Esophagus squamous epithelium (tissue), 4 donors: ENCODE data around the gene CTCFL.

ENCODE experiments used
- CTCF ChIP-seq, 6 experiments: fragments of 450-650 bp in 4 of 6; fragments of 200-600 bp in 2 of 6; sonication (generic) in 2 of 6; IDR thresholded peaks; one replicate each; pipeline ENCODE4 v1.5.1; 2016 to 2019; ENCODE audit warnings: antibody characterized with exemption in 6 of 6, mild to moderate bottlenecking in 4 of 6, moderate library complexity in 4 of 6
- POLR2A ChIP-seq, 4 donors: fragments of 450-650 bp; IDR thresholded peaks; one replicate each; pipeline ENCODE4 v1.6.1; 2017; ENCODE audit warnings: antibody characterized with exemption in 4 of 4, mild to moderate bottlenecking in 4 of 4, moderate library complexity in 3 of 4

GRCh38 chr20:57508381-57508780 is 16.6 kb downstream of the CTCFL start:
- no peak for TF ChIP-seq CTCF (IDR thresholded peaks at IDR 0.05)
- TF ChIP-seq POLR2A (IDR thresholded peaks at IDR 0.05): no peak
